ENCODE data around the gene LRP5.

LRP5 gene

DNA sequence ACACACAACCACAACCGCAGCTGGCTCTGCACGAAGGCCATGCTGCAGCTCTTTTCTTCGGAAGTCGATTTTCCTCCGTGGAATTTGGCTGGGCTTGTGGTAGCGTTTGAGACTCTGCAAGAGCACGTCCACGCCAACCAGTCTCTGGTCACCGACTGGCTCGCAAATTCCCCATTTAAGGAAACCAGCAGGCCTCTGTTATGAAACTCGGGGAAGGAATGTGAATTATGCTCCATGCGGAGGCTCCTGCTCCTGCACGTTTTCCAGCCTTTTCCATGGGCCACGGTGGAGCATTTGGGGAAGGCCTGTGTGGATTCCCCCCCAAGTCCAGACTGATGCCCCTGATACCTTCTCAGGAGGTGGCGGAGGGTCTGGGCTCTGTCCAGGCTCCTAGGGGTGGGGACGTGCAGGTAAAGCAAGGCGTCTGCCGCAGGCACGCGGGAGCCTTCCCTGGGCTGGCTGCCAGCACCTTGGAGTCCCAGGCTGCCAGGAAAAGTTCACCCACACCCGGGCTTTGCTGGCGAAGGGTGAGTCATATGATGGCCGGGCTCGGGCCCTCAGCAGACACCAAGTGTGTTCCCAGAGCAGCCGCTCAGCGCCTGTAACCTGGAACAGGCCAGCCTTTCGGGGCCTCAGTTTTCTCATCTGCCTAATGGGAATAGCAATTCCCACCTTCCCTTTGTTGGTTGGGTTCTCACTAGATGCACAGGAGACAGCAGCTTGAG is 41.9 kb downstream of the LRP5 start:
- TF ChIP-seq, protein P1, sequence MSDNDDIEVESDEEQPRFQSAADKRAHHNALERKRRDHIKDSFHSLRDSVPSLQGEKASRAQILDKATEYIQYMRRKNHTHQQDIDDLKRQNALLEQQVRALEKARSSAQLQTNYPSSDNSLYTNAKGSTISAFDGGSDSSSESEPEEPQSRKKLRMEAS (IDR thresholded peaks at IDR 0.05; ENCODE audit: low read depth, low read length) = no peak
- DNase-seq (ENCODE audit: low read depth) = no peak
- H3K4me3 ChIP-seq (ENCODE audit: low read depth, low read length) = no peak overlapping the region

DNA sequence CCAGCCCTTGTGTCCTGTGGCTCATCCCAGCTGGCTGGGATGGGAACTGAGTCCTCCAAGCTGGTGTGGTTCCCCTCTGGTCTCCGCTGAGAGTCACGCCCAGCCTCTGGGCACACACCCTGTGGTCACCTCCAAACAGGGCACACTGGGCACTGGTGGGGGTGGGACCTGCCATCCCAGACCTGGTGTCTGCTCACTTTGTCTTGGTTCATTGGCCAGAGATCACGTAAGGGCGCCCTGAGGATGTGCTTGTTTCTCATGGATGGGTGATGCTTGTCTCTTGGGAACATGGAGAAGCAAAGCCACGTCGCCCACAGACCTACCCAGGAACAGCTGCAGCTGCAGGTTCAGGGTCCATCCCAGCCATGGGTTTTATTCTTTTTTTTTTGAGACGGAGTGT is 43.1 kb downstream of the LRP5 start:
- no peak for DNase-seq (ENCODE audit: low read depth)
- H3K4me3 ChIP-seq (ENCODE audit: low read depth, low read length) = no peak overlapping the region
- TF ChIP-seq, protein P1 (IDR thresholded peaks at IDR 0.05; ENCODE audit: low read depth, low read length) = no peak
- TF ChIP-seq MYC (IDR thresholded peaks at IDR 0.05; ENCODE audit: low read depth, low read length) (no peak), POLR2A (IDR thresholded peaks at IDR 0.05; ENCODE audit: extremely low read depth, insufficient read length) (no peak)
- TF ChIP-seq, protein P2, sequence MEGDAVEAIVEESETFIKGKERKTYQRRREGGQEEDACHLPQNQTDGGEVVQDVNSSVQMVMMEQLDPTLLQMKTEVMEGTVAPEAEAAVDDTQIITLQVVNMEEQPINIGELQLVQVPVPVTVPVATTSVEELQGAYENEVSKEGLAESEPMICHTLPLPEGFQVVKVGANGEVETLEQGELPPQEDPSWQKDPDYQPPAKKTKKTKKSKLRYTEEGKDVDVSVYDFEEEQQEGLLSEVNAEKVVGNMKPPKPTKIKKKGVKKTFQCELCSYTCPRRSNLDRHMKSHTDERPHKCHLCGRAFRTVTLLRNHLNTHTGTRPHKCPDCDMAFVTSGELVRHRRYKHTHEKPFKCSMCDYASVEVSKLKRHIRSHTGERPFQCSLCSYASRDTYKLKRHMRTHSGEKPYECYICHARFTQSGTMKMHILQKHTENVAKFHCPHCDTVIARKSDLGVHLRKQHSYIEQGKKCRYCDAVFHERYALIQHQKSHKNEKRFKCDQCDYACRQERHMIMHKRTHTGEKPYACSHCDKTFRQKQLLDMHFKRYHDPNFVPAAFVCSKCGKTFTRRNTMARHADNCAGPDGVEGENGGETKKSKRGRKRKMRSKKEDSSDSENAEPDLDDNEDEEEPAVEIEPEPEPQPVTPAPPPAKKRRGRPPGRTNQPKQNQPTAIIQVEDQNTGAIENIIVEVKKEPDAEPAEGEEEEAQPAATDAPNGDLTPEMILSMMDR (IDR thresholded peaks at IDR 0.05; ENCODE audit: low read depth, low read length) = no peak

DNA sequence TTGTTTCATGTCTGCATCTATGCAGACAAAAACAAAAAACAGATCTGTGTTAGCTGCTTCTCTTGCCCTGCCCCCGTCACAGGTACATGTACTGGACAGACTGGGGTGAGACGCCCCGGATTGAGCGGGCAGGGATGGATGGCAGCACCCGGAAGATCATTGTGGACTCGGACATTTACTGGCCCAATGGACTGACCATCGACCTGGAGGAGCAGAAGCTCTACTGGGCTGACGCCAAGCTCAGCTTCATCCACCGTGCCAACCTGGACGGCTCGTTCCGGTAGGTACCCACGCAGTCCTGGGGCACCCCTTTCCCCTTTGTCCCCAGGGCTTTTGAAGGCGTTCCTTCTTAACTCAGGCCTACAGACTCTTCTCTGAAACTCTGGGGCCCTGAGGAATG is 45.2 kb downstream of the LRP5 start:
- DNase-seq (ENCODE audit: low read depth) = no peak
- H3K4me3 ChIP-seq (ENCODE audit: low read depth, low read length) = no peak overlapping the region
- TF ChIP-seq, protein P1 (IDR thresholded peaks at IDR 0.05; ENCODE audit: low read depth, low read length) = no peak
- TF ChIP-seq POLR2A (IDR thresholded peaks at IDR 0.05; ENCODE audit: extremely low read depth, insufficient read length) = no peak
- no peak for TF ChIP-seq MYC (IDR thresholded peaks at IDR 0.05; ENCODE audit: low read depth, low read length)
- TF ChIP-seq, protein P2 (IDR thresholded peaks at IDR 0.05; ENCODE audit: low read depth, low read length) = no peak

DNA sequence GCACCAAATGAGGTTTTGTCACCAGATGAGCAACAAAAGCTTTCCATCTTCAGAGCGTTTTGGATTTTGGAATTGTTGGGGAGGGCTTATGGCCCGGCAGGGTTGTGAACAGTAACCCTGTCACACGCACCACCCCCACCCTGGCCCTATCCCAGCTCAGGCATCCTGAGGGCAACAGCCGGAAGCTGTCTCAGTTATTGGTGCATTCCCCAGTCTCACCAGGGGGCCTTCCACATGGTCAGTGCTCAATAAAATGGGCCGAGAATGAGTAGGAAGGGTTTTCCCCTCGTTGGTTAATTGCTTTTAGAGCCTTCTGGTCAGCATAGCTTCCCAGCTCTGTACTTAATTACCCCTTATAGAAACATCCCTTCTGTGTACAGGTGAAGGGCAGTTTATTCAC is 46.0 kb downstream of the LRP5 start:
- TF ChIP-seq, protein P2 (IDR thresholded peaks at IDR 0.05; ENCODE audit: low read depth, low read length) = no peak
- TF ChIP-seq POLR2A (IDR thresholded peaks at IDR 0.05; ENCODE audit: extremely low read depth, insufficient read length) (no peak), MYC (IDR thresholded peaks at IDR 0.05; ENCODE audit: low read depth, low read length) (no peak)
- TF ChIP-seq, protein P1 (IDR thresholded peaks at IDR 0.05; ENCODE audit: low read depth, low read length) = no peak
- DNase-seq (ENCODE audit: low read depth) = no peak
- H3K4me3 ChIP-seq (ENCODE audit: low read depth, low read length) = no peak overlapping the region

DNA sequence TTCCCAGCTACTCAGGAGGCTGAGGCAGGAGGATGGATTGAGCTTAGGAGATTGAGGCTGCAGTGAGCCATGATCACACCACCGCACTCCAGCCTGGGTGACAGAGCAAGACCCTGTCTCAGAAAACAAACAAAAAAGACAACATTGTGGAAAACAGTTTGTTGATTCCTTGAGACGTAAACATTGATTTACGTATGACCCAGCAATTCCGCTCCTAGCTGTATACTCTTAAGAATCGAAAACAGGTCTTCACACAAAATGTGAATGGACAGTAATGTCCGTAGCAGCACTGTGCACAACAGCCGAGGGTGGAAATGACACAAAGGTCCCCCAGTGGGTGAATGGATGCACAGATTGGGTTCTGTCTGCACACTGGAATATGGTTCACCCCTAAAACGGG is 49.3 kb downstream of the LRP5 start:
- no peak for DNase-seq (ENCODE audit: low read depth)
- no peak for TF ChIP-seq MYC (IDR thresholded peaks at IDR 0.05; ENCODE audit: low read depth, low read length)
- no peak overlapping the region for H3K4me3 ChIP-seq (ENCODE audit: low read depth, low read length)

DNA sequence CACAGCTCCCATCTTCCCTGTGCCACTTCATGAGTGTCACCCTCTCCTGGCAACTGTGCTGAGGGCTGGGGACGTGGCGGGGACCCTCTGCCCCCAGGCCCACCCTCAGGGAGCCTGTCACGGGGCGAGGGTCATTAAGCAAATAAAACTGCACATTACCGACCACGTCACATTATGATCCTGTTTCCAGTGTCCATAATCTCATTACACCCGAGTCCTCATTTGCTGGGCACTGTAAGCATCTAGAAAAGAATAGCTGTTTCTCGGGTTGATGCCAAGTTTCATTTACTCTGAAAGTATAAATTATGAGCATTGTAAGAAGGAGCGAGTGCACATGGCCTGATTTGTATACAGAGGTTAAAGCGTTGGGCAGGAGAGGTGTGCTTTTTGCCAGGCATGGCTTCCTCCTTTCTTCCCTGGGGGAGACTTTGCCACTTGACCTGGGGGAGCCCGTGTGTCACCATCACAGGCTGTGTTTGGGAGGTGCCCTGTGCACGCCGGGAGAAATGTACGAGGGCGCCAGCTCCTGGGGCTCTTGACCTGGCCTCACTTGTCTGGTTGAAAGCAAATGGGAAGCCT is 50.5 kb downstream of the LRP5 start:
- no peak for TF ChIP-seq POLR2A (IDR thresholded peaks at IDR 0.05; ENCODE audit: extremely low read depth, insufficient read length)
- TF ChIP-seq, protein P1 (IDR thresholded peaks at IDR 0.05; ENCODE audit: low read depth, low read length) = no peak
- TF ChIP-seq MYC (IDR thresholded peaks at IDR 0.05; ENCODE audit: low read depth, low read length) = no peak
- TF ChIP-seq, protein P2 (IDR thresholded peaks at IDR 0.05; ENCODE audit: low read depth, low read length) = no peak
- DNase-seq (ENCODE audit: low read depth) = no peak
- no peak overlapping the region for H3K4me3 ChIP-seq (ENCODE audit: low read depth, low read length)
